SK-N-SH treated with all-trans-retinoic acid at 6 μM for 48 hours (cell line): Measurements from ENCODE around the gene KCNH1.

Experiments
- ISL1 ChIP-seq: fragments of 250-450 bp; sonication (Bioruptor Pico); IDR thresholded peaks from 2 replicates; pipeline ENCODE4 v2.1.2; 2022; ENCODE audit warnings: mild to moderate bottlenecking, moderate library complexity
- OSR1 ChIP-seq: fragments of 250-450 bp; sonication (Bioruptor Pico); IDR thresholded peaks from 2 replicates; pipeline ENCODE4 v1.8.0; 2022; ENCODE audit warnings: moderate library complexity, mild to moderate bottlenecking, inconsistent platforms
- PATZ1 ChIP-seq: fragments of 250-450 bp; sonication (Bioruptor Pico); IDR thresholded peaks from 2 replicates; pipeline ENCODE4 v1.8.0; 2020; ENCODE audit warnings: mild to moderate bottlenecking, moderate library complexity, borderline replicate concordance
- TOX ChIP-seq: fragments of 250-450 bp; sonication (Bioruptor Pico); IDR thresholded peaks from 2 replicates; pipeline ENCODE4 v1.8.0; 2021; ENCODE audit warnings: mild to moderate bottlenecking, moderate library complexity, borderline replicate concordance
- ZC3H10 ChIP-seq: fragments of 250-450 bp; sonication (Bioruptor Pico); IDR thresholded peaks from 2 replicates; pipeline ENCODE4 v1.5.1; 2021; ENCODE audit warnings: mild to moderate bottlenecking, moderate library complexity
- ZFP3 ChIP-seq: fragments of 250-450 bp; sonication (Bioruptor Pico); IDR thresholded peaks from 2 replicates; pipeline ENCODE4 v1.5.0; 2020; ENCODE audit warnings: mild to moderate bottlenecking, moderate library complexity

GRCh38 chr1:210689826-210690225 is 444.1 kb downstream of the KCNH1 start:
- no peak for TF ChIP-seq ZC3H10 (CRISPR knock-in tag)
- no peak for TF ChIP-seq ISL1 (CRISPR knock-in tag)
- no peak for TF ChIP-seq TOX (CRISPR knock-in tag)
- TF ChIP-seq PATZ1 (CRISPR knock-in tag) = no peak
- TF ChIP-seq ZFP3 = no peak
- TF ChIP-seq OSR1 (CRISPR knock-in tag) = no peak
